GM19035 (cell line): Measurements from ENCODE around the gene REG3A.

Experiments used
- ATAC-seq: cut with Tn5 transposase; IDR thresholded peaks from one replicate; pipeline ENCODE4 v1.9.1; 2021; ENCODE audit not compliant: unreplicated experiment

REG3A gene

DNA sequence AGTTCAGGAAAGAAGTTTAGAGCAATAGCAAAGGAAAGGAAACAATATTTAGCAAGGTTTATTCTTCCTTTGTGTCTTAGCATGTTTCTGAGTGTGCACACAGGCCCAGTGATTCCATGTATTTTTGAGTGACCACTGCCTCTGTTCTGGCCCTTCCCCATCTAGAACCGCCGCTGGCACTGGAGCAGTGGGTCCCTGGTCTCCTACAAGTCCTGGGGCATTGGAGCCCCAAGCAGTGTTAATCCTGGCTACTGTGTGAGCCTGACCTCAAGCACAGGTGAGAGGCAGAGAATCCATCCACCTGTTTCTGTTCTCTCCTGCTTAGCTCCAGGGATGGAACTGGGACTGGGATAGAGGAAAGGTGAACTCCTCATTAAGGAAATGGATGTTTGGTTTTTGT, 36.9 kb downstream of the REG3A start:
- no peak for ATAC-seq

DNA sequence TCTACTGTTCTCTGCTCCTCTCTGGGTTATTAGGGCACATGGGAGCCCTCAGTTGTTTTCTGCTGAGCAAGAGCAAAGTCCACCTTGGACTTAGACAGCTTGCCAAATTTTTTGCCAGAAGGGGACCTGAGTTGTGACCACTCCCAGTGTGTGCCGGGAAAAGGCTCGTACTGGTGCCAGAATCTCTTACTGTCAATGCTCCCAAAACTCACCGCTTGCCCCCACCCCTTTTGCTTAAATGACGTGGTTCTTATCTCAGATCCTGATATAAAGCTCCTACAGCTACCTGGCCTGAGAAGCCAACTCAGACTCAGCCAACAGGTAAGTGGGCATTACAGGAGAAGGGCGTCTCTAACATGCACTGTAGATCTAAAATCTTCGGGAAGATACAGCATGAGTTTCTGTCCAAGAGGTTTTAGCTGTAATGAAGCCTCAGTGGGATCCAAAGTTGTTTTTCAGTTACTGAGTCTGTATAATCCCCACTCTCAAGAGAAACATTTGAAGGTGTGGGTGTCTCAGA, 39.3 kb downstream of the REG3A start, which contains the start of gene REG1A:
Gene REG1A, plus strand, starts transcription at position 295 of the 520 bp plus-strand sequence. CDS start 374 bp downstream, outside the sequence.
- ATAC-seq: no peak

DNA sequence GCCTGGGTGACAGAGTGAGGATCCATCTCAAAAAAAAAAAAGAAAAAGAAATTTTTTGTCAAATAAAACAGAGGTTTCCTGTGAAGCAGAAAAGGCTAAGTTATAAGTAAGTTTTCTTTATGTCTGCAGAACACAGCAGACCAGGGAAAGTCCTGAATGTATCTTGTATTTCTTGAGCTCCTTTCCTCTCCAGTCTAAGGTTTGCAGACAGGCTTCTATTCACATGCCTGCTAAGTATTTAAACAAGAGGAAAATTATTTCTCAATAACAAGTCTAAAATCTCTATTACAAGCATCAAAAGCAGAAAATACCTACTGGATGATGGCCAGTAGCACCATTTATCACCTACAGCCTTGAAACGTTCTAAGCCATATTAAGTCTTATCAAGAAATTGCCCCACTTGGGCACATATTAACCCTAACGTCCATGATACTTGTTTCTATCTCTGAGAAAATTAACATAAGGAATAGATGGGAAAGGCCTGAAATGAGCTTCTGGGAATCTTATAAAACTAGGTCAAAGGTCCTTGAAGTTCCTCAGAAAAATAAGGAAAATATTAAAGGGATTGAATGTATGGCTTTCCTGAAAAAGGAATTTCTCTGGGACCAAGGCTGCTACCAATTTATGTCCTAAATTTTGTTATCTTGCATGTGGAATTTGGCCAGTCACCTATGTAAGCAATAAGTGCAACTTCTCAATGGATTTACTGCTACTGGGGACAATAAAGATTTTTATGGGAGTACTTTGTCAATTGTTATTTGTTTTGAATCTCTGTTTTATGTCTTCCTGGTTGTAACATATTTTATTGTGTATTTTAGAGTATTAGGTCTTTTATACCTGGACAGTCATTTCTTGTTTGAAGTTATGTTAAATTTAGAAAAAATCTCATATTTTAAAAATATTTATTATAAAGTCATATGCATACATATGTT, 42.3 kb downstream of the REG3A start:
- no peak for ATAC-seq

DNA sequence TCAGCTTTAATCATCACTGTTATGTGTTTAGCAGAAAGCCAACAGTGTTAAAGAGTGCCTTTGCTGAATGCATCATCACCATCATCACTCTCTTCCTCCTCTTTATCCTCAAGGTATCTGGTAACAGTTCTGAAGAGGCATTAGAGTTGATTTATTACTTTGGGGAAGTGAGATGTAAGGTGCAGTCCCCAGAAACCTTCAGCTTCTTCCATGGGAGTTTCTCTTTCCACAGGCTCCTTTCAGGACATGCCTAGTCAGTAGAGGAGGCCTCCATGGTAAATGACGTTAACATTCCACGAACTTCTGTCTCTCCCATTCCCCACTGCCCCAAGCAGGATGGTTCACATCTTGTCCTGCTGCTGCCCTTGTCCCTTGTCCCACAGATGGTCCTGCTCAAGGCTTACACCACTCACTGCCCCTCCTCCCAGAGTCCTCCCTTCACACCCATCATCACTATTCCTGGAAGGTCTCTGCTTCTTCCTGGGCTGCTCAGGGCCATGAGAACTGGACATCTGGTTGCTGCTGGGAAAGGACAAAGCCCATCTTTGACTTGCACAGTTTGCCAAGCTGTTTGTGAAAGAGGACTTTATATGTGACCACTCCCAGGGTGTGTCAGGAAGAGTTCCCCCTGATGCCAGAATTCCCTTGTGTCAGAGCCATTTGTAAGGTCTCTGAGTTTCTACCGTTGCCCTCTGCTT, 44.6 kb downstream of the REG3A start:
- no peak for ATAC-seq

DNA sequence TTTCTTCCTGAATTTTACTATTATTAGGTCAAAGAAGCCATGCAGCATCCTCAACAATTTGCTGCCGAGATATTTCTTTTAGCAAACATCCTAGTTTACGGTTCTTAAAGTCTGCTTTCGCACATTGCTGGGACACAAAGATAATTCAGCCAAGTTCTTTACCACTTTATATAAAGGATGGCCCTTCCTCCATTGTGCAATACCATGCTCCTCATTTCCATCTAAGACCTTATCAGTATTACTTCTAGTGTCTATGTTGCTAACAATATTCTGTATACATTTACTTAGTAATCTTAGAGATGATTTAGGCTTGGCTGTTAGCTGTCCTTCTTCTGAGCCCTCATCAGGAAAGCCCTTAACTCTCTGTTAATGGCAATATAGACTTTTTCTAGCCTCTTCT, 47.3 kb downstream of the REG3A start:
- no peak for ATAC-seq
